ENCODE measurements around the gene ABTB2.

The ABTB2 gene

DNA sequence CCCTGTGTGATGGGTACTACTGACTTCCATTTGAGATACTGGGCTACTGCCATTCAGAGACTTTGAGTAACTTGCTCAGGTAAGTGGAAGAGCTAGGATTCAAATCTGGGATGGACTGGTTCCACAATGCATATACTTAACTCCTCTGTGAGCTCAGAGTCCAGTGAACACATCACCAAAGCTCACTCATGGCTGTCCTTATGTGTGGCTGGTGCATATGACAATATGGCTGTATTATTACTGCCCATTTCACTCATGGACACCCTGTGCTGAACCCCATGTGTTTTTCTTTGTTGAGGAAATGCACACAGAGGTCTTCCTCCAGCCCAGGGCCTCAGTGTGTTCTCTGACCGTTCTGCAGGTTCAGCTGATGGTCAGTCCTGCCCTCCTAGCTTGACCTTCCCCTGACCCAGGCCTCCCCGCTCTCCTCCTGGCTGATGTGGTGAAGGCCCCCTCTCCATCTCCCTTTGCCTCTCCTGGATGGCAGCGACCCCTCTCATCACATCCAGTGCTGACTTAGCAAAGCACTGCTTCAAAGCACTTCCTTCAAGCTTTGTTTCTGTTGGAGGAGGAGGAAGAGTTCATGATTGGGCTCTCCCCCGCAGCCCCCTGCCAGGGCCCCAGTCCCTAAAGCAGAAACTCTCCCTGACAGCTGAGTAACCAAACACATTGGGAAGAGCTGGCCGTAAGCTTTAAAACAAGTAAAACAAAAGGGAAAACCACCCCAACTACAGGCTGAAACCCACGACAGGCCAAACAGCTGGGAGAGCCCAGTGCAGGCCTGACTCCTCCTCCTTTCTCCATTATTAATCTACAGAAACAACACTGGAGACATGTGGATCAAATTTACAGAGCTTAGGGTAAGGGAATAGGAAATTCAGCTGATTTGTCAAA lies 151.2 kb downstream of the ABTB2 start:
- no peak for DNase-seq

DNA sequence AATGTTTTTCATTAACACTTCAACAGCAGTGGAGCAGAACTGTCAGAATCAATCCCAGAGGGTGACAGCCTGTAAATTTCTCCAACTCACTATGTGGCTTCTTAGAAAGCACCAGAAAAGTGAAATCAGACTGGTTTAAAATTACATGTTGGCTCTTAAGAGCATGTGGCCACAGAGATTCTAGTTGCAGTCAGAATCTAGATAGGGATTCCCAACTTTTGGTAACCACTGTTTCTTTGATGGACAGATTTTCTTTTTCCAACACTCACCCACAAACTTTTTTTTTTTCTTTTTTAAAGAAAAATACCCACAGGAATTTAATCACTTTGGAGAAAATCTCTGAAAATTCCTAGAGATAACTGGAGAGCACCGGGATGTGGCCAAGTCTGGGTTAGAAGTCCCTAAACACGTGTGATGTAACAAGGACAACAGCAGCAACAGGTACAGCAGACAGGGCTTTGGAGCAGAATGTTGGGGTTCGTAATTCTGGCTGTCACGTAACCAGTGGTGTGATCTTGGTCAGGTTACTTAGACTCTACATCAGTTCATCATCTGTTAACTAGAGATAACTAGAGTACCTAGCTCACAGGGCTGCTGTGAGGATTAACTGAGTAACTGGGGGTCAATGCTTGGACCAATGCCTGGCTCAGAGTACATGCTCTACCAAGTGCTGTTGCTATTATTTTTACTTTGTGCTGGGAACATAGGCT lies 152.3 kb downstream of the ABTB2 start:
- no peak for DNase-seq

DNA sequence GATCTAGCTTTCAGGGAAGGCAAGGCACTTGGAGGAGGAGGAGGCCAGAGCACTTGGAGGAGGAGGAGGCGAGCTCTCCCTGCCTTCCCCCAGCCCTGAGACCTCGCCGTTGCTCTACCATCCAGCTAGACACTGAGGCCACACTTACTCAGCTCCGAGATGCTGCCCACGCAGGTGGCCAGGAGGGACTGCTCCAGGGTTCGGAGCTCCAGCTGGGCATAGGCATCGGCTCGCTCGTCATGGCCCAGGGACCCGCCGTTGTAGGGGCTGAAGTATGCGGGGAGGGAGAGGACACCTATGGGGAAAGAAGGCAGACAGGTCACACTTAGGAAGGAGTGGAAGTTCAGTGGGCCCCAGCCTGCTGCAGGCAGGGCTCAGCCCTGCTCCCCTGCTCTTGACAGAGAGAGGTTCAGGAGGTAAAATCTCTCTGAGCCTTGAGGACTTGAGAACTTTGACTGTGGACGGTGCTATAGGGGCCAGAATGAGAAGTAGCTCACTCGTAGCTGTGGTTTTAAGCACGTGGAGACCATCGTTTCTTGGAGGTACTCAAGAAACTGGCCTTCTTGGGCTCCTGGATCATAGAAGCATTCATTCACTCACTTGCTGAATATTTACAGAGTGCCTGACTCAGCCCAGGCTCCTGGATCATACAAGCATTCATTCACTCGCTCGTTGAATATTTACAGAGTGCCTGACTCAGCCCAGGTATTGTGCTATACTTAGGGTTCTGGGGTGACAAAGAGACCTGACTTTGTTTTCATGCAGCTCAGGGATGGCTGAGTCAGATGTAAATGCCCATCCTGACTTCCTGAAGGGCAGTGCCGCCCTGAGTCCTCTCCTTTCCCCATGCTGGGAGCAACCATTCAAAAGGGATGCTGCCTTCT lies 153.2 kb downstream of the ABTB2 start:
- no peak for DNase-seq

DNA sequence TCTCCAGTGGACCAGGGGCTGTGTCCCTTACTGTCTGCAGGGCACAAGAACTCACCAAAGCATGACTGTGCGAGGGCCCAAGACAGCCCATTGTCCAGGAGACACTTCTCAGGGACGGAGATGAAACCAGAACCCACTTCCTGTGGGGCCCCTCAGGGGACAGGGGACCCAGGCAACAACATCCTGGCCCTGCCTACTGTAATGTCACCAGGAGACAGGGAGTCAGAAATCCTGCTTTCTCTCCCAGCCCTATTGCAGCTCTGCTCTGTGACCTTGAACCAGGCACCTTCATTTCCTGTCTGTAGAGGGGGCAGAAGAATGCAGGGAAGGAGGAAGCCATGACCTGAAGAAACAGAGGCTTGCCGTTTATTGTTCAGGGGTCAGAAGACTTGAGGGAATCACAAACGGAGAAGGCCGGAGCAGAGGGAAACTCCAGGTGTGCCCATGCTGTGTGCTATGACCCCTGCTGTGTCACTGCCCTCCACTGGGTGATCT lies 154.4 kb downstream of the ABTB2 start:
- DNase-seq: no peak

DNA sequence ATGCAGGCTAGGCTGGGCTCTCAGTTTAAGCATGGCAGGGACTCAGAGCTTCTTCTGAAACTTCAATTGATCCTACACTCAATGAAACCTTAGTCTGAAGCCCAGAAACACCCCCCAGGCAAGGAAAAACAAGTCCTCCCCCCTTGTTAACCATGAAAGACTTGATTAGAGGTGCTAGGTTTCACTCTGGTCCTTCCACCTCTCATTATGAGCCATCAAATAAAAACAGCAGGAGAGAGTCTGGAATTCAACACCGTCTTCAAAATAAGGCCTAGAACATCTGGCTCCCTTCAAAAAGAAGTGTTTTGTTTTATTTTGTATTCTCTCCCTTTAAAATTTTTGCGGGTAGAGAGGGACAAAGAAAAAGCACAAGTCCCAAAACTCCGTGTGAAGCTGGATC lies 156.7 kb downstream of the ABTB2 start:
- DNase-seq: no peak

DNA sequence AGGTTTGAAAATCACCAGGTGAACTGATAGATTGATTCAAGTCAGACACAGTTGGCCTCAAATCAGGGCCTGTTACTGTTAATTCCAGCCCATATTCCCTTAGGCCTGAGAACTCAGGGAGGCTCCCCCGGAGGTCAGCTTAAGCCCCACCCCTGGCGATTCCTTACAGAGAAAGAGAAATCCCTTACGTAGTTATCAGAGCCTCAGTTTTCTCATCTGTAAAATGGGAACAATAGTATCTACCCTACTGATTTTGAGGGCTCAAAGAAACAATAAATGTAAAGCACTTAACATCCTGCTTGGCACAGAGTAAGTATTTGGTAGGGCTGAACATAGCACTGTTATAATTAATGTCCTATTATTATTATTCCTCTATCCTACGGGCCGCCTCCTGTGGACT lies 158.3 kb downstream of the ABTB2 start:
- no peak for DNase-seq

DNA sequence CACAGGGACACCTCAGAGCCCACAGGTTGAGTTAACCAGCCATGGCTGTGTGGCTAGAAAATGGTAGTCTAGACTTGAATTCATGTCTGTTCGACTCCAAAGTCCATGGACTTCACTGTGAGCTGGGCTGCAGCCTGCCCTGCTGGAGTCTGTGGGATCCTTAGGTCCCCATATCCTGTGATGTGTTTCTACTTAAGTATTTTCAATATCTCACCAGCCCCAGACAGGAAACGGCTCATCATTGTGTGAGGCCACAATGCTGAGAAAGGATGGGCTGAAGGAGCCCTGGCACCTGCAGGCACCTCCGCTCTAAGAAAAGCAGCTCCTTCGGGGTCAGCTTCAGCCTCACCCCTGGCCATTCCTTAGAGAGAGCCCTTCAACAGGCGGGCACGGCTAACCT lies 159.3 kb downstream of the ABTB2 start:
- no peak for DNase-seq

DNA sequence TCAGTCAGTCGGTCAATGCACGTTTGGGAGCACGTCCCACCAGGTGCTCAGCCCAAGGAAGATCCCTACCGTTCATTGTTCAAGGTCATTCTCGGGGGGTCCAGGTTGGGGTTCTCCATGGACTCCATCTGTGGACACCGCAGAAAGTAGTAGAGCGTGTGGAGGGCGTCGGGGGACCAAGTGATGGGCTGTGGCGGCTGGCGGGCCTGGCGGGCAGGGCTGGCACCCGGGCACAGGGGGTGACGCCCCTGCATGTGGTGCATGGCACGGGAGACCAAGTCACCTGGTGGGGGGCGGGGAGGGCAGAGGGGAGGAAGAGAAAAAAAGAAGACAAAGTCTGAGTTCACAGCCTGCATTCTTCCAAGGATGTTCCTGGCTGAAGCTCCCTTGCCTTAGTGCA lies 160.6 kb downstream of the ABTB2 start:
- DNase-seq: no peak

DNA sequence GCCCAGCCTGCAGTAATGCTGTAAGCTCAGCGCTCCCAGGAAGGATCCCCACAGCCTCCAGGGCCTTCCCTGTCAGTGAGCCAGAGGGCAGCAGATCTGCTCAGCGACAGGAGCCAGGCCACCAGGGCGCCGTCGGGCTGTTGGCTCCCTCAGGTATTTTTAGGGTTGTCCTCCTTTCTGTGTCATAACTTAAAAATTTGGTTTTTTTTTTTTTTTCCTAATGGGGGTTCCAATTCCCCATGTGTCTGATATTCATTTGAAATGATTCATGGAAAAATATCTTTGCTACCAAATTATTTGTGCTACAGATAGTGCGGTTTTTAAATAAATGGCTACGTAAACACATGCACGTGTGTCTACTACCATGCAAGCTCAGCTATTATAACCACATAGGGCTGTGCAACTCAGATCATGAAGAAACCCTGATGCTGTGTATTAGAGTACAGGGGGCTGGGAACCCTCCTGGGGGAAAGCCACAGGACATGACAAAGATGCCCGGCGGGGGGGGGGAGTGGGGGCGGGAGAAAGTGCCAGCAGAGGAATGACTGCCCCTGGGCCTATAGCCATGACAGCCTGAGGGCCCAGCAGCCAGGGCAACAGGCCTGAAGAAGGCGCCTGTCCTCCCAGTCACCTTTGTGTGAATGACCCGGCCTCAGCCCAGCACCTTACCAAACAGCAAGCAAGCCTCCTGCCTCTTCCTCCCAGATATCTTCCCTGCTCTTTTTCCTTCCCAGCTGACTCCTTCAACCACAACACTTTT lies 163.1 kb downstream of the ABTB2 start:
- DNase-seq: no peak

DNA sequence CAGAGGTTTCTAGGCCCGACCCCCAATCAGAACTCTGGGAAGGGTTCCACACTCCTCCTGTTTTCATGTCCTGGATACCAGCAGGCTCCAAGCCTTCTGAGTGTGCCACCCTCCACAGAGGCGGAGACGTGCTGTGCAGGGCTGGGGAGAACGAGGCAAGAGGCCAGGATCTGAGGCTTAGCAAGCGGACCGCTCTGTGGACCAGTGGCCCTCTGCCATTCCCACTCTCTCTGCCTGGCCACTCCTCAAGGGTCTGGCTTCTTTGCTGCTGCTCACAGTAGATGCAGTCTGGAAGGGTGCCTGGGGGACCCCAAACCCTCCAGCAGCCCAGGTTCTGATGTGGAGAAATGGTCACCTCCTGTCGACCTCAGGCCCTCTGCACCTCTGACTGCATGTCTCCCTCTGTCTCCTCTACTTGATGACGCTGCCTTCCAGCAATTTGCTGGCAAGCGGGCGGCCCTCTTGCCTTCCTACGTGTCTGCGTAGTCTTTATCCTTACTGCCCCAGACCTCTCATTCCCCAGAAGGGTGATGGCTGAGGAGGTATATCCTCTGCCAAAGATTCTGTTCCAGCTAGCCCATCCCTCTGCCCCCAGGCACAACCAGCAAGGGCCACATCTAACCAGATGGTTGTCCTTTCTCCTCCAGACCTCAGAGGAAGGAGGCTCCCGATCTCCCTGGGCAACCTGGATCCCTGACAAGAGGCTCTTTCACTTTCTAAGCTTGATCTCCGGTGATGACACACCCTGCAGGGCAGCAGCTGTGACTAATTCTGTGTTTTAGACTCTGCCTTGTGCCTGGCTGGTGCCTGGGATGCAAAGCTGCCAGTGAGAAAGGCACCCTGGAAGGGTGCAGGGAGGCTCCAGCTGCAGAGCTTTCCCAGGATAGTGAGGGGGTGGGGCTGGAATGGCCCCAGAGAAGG lies 165.1 kb downstream of the ABTB2 start:
- DNase-seq: no peak

DNA sequence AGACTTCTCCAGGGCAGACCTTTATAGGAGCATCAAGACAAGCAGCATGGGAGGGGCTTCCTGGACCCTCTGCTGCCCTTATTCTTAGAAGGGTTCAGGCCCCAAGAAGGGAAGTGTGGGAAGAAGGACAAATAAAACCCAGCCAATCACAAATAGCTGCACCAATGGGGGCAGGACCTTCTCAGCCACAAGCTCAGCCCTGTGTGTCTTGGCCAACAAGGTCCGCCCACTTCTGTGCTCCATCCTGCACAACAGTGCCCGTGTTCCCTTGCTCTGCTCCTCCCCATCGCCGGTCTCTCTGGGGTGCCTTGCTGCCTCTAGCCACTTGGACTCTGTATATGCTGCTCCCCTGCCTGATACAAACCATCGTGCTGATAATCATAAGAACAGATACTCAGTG lies 166.2 kb downstream of the ABTB2 start:
- no peak for DNase-seq

DNA sequence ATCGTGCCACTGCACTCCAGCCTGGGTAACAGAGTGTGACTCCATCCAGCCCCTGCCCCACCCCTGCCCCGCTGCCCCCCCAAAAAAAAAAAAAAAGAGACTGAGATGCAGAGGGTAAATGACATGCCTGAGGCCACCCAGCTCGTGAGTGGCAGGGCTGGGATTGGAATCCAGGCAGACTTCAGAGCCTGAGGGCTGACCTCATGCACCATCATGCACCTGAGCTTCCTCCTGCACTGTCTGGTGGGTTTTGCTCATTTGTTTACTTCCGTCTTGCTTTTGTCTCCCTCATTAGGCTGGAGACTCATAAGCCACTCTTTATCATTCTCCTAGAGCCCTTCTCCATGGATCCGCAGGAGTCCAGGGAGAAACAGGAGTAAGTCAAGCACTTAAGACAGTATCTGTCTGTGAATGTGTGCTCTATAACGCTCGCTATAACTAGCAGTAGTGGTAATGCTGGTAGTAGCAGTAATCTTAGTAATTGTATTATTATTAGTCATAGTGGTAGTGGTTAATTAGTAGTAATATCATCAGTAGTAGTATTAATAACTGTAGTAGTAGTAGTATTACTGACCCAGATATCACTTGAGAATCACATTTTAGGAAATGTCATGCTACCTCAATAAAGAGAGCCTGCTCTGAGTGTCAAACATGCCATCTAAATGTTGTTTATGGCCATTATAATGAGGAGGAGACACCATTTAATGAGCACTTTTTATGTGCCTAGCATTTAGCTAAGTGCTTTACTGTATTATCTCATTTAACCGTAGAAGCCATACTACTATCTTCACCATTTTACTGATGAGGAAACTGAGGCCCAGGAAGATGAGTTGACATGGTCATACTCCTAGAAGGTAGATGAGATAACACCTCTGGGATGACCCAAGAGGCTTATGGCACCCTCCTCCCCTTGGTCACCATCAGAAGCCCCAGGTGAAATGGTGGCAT lies 167.3 kb downstream of the ABTB2 start:
- DNase-seq: no peak

DNA sequence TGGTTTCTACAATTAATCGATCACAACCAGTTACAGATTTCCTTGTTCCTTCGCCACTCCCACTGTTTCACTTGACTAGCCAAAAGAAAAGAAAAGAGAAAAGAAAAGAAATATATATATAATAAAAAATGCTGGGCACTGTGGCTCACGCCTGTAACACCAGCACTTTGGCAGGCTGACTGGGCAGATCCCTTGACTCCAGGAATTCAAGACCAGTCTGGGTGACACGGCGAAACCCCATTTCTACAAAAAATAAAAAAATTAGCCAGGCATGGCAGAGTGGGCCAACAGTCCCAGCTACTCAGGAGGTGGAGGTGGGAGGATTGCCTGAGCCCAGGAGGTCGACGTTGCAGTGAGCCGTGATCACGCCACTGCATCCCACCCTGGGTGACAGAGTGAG lies 168.6 kb downstream of the ABTB2 start:
- DNase-seq: no peak

DNA sequence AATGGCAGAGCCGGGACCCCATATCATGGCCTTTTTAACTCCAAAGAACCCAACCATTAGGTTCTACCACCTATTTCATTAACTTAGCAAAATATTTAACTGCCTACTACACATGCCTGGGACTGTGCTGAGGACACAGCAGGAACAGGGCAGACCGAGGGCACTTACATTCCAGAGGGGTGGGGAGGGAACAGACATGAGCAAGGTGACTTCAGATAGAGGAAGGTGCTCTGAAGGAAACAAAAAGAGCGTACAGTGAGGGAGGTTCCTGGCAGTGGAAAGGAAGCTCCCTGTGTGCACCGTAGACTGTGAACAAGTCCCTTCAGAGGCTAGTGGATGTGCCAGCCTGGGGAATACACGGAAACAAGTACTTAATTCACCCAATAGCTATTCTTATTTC lies 169.6 kb downstream of the ABTB2 start:
- DNase-seq: no peak

DNA sequence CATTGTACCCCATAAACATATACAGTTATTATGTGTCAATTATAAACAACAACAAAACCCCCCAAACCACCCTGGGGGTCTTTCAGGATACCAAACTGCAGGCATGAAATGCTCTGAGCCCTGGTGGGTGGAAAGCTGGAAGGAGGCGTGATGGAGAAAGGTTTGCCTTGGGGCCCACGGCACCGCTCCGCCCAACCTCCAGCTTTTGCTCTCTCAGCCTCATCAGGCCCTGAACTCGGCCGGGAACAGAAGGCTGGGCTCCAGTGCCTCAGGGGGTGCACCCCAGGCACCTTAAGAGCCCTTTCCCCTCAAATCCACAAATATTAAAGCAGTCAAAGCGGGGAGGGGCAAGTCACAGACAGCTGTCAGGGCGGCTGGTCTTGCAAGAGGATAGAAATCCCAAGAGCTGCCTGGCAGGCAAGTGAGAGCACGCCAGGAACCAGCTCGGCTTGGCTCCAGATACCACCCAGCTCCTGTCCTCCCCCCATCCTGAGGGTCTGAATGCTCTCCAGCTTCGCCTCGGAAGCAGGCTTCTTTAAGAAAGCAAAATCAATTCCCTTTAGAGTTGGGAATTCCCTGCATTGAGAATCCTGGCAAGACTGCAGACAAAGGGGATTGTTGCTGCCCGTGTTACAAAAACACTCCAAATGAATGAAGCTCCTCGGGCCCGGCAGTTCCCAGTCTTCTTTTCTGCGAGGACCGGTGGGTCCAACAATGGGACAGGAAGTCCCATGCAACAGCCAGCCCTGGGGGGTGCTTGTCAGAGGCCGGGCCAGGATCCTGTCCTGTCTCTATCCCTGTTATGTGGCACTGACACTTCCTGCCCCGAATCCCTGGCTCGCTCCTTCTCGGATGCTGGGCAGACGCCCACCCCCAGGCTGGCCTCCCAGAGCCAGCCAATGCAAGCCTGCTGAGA lies 171.6 kb downstream of the ABTB2 start:
- no peak for DNase-seq

DNA sequence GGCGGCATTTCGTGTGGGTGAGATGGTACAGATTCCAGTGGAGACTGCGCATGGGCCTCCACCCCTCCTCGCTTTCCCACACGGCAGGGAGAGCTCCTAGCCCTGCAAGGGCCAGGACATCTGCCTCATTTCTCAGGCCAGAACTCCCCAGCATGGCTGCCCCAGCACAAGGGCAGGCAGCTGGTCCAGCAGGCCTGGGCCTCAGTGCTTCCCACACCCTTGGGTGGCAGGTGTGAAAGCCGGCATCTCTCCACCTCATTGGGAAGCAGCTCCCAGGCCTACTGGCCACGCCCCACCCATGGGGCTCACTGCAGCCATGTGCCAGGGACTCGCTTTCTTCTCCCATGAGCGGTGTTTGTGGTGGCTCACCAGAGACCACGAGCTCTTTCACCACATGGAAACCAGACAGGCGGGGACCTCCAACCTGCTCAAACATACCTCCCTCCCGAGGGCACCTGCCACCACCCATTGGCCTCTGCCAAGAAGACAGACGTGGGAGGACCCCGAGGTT lies 173.2 kb downstream of the ABTB2 start:
- no peak for DNase-seq

DNA sequence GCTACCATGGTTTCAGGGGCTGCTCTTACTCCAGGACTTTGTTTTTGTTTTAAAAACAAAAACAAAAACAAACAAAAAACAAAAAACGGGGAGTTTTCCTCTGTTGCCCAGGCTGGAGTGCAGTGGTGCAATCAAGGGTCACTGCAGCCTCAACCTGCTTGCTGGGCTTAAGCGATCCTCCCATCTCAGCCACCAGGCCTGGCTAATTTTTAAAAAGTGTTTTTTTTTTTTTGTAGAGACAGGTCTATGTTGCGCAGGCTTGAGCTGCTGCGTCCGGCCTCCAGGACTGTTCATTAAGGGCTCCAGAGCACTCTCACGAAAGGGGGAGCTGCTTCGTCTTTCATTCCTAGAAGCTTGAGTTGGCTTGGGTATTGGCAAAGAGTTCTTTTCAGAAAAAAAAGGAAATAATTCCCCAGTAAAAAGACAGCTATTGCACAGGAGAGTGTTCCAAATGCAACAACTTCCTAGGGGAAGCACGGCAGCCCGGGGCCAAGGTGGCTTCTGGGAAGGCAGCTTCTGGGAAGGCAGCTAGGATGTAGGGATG lies 173.9 kb downstream of the ABTB2 start:
- DNase-seq: no peak

DNA sequence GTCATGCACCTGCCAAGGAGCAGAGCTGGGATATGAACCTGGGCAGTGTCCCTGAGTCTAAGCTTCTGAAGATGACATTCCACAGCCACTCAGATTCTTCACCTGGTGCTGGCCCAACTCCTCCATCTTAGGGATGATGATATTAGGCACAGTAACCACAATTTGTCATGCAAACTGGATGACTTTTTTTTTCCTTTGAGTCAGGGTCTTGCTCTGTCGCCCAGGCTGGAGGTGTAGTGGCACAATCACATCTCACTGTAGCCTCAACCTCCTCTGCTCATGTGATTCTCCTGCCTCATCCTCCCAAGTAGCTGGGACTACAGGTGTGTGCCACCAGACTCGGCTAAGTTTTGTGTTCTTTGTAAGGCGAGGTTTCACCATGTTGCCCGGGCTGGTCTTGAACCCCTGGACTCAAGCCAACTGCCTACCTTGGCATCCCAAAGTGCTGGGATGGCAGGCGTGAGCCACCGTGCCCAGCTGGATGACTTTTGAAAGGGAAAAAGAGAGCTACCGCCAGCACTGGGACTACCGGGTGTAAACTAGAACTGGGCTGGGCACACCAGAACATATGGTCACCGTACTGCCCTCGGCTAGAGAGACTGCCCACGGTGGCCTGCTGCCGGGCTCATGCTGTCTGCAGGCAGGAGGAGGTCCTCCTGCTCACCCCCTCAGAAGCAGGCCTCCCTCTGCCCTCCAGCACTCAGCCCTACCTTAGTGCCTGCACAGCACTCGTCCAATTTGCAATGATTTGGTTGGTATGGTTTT lies 174.7 kb downstream of the ABTB2 start:
- DNase-seq: no peak
